Anterior cingulate cortex (tissue), 58 donors: Measurements from ENCODE around the gene ALKBH6.

Source experiments
- DNase-seq, 58 donors: peaks; one replicate each; lab custom pipeline; 2025; lab: John Stamatoyannopoulos, UW

The ALKBH6 gene

DNA sequence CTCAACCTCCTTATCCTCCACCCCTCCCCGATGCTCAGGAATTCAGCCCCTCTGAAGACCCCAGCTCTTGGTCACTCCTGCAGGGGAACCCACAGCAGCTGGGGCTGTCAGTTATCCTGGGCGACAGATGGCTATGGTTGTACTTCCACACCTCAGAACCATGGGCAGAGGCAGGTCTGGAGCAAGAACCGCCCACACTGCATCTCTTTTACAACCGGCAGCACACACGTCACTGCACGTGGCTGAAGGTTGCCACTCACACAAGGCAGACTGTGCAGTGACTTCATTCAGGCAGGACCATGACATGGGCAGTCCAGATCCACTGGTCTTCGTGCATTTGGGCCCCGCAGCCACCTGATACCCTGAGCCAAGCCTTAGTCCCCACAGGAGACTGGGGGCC lies 40.5 kb downstream of the ALKBH6 start:
- peak in 9 of 58 donors; percentile 3 to 49 (median 25) for DNase-seq

DNA sequence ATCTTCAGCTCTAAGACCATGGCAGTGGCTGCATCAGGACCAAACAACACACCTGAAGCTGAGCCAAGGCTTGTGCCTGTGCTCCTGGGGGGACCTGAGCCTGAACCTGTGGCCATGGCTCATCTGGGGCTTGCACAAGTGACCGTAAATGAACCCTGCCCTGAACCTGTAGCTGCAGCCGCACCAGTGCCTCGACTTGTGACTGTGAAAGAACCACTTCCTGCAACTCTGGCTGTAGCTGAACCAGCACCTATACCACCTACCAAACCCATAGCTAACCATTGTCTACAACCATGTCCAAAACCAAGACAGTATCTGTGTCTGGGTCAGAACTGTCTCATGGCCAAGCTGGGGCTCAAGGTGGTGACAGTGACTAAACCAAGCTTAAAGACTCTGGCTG lies 47.2 kb downstream of the ALKBH6 start:
- DNase-seq: no peak

DNA sequence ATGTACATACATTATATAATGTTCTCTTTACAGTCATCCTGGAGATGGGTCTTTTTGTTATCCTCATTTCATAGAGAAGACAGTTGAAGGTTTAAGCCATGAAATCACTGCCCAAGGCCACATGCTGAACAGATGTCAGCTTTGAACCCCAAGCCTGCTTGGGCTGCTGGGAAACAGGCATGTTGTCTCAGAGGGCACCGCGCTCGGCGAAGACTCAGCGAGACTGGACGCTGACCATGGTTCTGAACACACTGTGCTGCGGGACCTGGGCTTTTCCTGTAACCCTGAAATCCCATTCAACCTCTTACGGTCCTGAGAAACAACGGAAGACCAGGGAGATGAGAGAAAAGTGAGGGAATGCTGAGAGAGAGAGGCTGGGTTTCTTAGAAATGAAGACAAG lies 50.5 kb downstream of the ALKBH6 start:
- no peak for DNase-seq

DNA sequence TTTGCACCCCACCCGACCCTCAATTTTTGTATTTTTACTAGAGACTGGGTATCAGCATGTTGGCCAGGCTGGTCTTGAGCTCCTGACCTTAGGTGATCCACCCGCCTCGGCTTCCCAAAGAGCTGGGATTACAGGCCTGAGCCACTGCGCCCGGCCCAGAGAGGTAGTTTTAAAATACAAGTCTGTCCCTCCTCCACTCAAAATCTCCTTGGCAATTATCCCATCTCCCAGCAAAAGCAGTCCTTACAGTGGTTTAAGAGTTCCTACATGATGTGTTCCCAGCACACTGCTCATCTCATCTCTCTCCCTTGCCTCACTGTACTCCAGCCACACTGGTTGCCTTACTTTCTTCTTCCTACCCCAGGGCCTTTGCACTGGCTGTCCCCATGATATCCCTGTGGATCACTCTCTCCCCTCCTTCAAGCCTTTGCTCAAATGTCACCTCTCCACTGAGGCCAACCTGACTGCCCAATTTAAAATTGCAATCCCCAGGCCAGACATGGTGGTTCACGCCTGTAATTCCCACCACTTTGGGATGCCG lies 53.5 kb downstream of the ALKBH6 start:
- no peak for DNase-seq

DNA sequence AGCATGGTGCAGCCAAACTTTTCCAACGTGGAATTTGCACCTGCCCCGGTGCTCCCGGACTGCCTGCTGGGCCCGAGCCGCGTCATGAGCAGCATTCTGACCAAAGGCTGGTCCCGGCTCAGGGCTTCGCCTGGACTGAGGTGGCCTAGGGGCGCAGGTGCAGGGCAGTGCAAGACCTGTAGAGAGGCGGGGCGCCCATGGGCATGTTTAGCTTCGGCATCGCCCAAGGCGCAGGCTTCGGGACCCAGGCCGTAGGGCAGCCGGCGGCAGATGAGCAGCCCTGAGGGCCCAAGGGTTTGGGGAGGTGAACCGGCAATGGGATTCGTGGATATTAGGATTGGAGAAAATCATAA lies 54.1 kb downstream of the ALKBH6 start:
- no peak for DNase-seq
